Stimulated activated CD4-positive, alpha-beta T cell treated with anti-CD3 and anti-CD28 coated beads, Interleukin-4, amount 100 ng/mL, for 1 hour (primary cell): Measurements from ENCODE around the gene ZDHHC14.
"Not testable (repeated sequence)": the region's sequence is repeated elsewhere in the genome, so short reads cannot be mapped to it uniquely, and the experiment has no call there.

ENCODE experiments used
- DNase-seq: peaks from one replicate; pipeline ENCODE4 v3.0.0-alpha.2; 2020

Gene ZDHHC14

DNA sequence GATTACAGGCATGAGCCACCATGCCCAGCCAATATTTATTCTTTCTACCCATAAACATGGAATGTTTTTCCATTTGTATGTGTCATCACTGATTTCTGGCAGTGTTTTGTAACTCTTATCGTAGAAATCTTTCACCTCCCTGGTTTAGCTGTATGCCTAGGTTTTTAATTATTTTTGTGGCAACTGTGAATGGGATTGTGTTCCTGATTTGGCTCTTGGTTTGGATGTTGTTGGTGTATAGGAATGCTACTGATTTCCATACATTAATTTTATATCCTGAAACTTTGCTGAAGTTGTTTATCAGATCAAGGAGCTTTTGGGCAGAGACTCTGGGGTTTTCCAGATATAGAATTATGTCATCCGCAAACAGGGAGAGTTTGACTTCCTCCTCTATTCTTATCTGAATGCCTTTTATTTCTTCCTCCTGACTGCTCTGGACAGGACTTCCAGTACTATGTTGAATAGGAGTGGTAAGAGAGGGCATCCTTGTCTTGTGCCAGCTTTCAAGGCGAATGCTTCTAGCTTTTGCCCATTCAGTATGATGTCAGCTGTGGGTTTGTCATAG is 198.6 kb downstream of the ZDHHC14 start:
- no peak for DNase-seq

DNA sequence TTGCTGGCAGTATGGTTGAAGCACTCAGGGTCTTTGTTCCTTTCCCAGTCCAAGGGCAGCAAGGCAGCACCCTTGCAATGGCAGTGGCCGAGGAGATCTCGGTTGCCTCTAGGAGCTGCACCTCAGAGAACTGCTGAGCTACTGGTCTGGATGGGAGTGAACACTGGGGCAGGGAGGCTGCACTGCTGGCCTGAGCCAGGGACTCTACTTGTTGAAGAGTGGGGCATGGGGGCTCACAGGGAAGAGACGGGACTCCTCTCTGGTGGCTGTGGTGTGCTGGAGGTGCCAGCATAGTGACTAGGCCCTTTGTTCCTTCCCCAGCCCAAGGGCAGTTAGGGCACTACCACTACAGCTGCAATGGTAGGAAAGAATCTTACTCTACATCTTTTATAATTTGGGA is 203.0 kb downstream of the ZDHHC14 start:
- no peak for DNase-seq

- DNase-seq = no peak
These were observed 204.5 kb downstream of the ZDHHC14 start for GRCh38 chr6:157585274-157586087.

GRCh38 chr6:157586088-157586414 is 205.1 kb downstream of the ZDHHC14 start:
- no peak for DNase-seq

DNA sequence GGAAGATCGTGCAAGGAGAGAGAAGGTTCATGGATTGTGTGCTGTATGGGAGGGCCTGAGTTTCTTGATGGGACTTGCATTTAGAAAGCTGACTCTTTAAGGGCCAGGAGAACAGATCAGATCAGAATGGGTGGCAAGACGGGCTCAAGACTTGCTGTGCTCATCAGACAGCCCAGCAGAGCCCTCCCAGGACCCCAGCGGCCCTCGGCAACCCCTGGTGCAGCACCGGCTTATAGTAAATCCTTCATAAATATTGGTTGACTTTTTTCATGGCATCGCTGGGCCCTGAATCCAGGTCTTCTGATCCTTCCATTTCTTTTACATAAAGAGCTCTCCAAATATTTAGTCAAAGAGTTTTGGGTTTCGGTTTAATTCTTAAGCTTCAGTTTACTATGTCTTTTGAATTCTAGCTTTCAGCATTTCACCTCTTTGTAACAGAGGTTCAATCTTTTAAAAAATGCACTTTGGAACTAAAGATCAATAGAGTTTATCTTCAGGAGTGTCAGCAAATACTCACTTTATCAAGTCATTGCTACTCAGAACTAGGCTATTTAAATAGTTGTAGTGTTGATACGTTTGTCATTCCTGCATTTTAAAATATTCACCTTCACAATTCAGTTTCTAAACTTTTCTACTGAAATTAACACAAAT is 205.6 kb downstream of the ZDHHC14 start:
- DNase-seq = no peak

GRCh38 chr6:157587127-157587926 is 206.3 kb downstream of the ZDHHC14 start:
- DNase-seq = no peak

GRCh38 chr6:157590654-157591053 is 209.7 kb downstream of the ZDHHC14 start:
- not testable (repeated sequence) for DNase-seq

- DNase-seq = no peak
These were observed 211.6 kb downstream of the ZDHHC14 start for GRCh38 chr6:157592541-157592940.

DNA sequence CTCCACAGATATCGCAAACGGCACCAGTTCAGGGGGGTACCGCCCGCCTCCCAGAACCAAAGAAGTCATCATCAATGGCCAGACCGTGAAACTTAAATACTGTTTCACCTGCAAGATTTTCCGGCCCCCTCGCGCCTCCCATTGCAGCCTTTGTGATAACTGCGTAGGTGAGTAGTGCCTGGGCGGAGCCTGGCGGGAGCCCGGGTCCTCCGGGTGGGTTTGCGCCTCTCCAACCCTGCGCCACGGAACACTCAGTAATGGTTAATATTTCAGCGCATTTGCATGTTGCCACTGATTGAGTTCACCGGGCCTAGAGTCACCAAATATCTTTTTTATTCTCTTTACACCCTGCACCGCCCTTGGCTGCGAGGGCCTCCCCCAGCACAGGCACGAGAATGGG is 212.0 kb downstream of the ZDHHC14 start:
- DNase-seq = no peak

GRCh38 chr6:157593596-157593995 is 212.6 kb downstream of the ZDHHC14 start:
- DNase-seq = no peak

- DNase-seq = no peak
These were observed 213.3 kb downstream of the ZDHHC14 start for GRCh38 chr6:157594292-157594691.

GRCh38 chr6:157595768-157596167 is 214.8 kb downstream of the ZDHHC14 start:
- no peak for DNase-seq

DNA sequence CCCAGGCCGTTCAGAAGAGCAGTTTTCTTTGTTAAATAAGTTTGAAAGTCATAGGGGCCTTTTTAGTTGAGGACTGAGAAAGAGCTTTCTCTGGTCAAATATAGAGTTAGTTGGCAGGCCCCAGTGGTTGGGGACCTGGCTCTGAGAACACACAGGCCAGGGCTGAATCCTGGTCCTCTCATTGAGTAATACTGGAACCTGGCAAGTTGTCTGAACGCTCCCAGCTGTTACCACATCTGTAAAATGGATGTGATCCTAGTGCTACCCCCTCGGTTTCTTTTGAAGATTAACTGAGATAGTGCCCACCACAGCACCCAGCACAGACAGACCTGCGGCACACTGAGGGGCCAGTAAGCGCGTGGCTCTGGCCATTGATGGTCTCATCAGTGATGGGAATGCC is 215.5 kb downstream of the ZDHHC14 start:
- DNase-seq = no peak

GRCh38 chr6:157596886-157597285 is 215.9 kb downstream of the ZDHHC14 start:
- DNase-seq = no peak

DNA sequence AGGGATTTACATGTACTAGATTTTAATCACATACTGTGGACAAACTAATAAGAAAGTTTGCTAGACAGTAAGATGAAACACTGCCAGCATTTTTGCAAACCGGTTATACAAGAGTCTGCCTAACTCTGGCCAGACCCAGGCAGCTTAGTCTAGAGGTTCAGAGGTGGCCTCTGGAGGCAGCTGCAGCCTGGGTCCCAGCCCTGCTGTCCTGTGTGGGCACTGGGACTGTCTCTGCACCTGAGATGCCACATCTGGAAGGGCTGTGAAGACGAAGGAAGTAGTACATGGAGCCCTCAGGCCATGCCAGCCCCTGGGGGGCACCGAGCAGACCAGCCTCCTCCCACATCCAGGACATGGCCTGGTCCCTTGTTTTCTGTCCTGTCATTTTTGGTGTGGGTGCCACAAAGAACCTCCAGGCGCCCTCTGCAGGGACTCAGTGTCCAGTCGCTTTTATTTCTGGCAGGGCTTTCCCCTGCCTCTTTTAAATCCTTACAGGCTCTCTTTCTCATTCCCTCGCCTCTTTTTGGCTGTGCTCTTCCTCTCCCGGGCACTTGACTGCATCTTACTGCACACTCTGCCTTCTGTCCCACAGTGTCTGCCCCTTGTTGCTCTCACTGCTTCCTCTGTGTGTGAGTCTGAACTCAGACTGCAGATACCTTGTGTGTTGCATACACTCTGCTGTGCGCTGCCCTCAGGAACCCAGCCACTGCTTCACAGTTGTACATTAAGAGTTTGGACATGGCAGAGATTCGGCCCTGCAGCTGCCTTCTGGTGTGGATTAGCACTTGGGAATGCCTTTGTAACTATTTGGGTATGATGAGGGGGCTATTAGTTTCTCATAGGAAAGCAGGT is 216.7 kb downstream of the ZDHHC14 start:
- DNase-seq = peak; percentile 29

DNA sequence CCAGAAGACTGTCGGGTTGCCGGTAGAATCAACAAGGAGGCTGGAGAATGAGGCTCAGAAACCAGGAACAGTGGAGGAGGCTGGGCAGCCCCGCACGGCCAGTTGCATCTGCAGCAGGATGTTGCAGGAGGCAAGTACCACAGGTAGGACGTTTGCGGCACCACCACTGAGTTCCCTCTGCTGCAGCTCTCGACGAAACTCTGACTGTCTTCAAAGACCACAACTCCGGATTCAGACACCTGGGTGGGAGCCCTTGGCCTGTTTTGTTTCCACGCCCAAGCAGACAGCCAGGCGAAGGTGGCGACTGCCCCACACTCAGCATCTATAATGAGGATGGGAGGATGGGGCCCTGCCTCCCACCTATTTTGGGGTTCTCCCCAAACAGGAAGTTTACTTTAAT is 218.2 kb downstream of the ZDHHC14 start:
- DNase-seq = no peak

- DNase-seq = no peak
These were observed 219.8 kb downstream of the ZDHHC14 start for GRCh38 chr6:157600807-157601206.

- no peak for DNase-seq
These were observed 221.7 kb downstream of the ZDHHC14 start for GRCh38 chr6:157602521-157603295.

DNA sequence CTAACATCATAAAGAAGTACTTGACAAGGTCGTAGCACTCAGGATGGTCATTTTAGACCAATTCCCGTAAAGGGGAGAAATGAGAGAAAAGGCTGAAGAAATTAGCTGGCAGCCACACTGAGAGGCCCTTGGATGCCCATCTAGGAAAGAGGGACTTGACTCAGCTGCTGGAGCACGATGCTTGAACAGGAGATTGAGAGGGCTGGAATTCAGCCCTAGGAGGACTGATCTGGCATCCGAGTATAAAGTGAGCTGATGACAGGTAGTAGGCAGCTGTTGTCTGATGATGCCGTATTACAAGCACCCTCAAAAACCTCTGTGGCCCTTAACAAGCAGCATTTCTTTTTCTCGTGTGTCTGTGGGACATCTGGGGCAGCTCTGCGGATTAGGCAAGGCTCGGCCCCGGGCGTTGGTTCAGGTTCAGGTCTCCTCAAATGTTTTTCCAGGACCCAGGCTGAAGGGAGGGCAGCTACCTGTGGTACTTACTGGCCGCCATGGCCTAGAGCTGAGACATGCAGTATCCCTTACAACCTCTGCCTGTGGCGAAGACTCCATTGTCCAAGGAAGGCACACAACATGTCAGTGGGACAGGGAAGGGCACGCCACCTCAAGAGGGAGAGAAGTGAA is 222.4 kb downstream of the ZDHHC14 start:
- no peak for DNase-seq

GRCh38 chr6:157603971-157604370 is 223.0 kb downstream of the ZDHHC14 start:
- DNase-seq = no peak

DNA sequence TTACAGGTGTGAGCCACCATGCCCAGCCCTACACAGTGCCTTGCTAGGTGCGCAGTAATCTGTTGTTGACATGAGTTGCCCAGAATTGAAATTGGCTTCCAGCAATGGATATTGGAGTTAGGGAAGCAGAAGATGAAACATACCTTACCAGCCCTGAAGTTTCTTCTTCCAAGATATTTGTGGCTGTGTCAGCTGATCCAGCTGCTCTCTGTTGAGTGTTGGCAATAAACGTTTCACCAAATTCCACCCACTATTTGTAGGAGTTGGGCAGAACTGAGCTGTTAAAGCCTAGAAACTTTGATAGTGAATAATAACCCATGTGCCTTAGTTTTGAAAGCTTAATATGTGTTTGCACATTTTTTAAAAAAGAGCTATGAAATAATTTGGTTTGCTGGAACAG is 223.8 kb downstream of the ZDHHC14 start:
- no peak for DNase-seq
